Measurements from ENCODE around the gene TAF1B. TPM values are rescaled to one million over a fixed set of nuclear protein-coding genes. Genes with fewer than 3 reads are reported as not detected.

TAF1B gene
- total RNA-seq, 1 experiment from 2014 or later = 35.9 TPM

GRCh38 chr2:9937968-9938367 lies 94.7 kb downstream of the TAF1B start:
- no peak for DNase-seq (ENCODE audit: low read depth)

GRCh38 chr2:9939587-9940485 lies 96.6 kb downstream of the TAF1B start:
- no peak for DNase-seq (ENCODE audit: low read depth)

- DNase-seq (ENCODE audit: low read depth) = peak; percentile 73
These were observed 98.1 kb downstream of the TAF1B start for GRCh38 chr2:9941196-9941995.

- DNase-seq (ENCODE audit: low read depth) = no peak
These were observed 98.7 kb downstream of the TAF1B start for GRCh38 chr2:9941996-9942390.

- no peak for DNase-seq (ENCODE audit: low read depth)
These were observed 101.1 kb downstream of the TAF1B start for GRCh38 chr2:9944330-9944758.

GRCh38 chr2:9945596-9945995 lies 102.3 kb downstream of the TAF1B start:
- no peak for DNase-seq (ENCODE audit: low read depth)

GRCh38 chr2:9946076-9946475 lies 102.8 kb downstream of the TAF1B start:
- no peak for DNase-seq (ENCODE audit: low read depth)

GRCh38 chr2:9946818-9947217 lies 103.5 kb downstream of the TAF1B start:
- no peak for DNase-seq (ENCODE audit: low read depth)

- no peak for DNase-seq (ENCODE audit: low read depth)
These were observed 105.4 kb downstream of the TAF1B start for GRCh38 chr2:9948721-9949120.

GRCh38 chr2:9949239-9949991 lies 106.1 kb downstream of the TAF1B start:
- no peak for DNase-seq (ENCODE audit: low read depth)

GRCh38 chr2:9949992-9950520 lies 106.8 kb downstream of the TAF1B start:
- DNase-seq (ENCODE audit: low read depth) = no peak

GRCh38 chr2:9950521-9951271 lies 107.4 kb downstream of the TAF1B start:
- DNase-seq (ENCODE audit: low read depth) = no peak

- no peak for DNase-seq (ENCODE audit: low read depth)
These were observed 107.9 kb downstream of the TAF1B start for GRCh38 chr2:9951272-9951521.

- DNase-seq (ENCODE audit: low read depth) = peak; percentile 81
These were observed 108.4 kb downstream of the TAF1B start, which contains the start of gene GRHL1 for GRCh38 chr2:9951522-9952285. TSS of gene GRHL1 (plus strand) at chr2:9951693. CDS start at chr2:9951834, 141 bp downstream.

GRCh38 chr2:9952286-9952737 lies 109.0 kb downstream of the TAF1B start:
- no peak for DNase-seq (ENCODE audit: low read depth)

GRCh38 chr2:9952856-9953503 lies 109.7 kb downstream of the TAF1B start:
- no peak for DNase-seq (ENCODE audit: low read depth)

- no peak for DNase-seq (ENCODE audit: low read depth)
These were observed 110.9 kb downstream of the TAF1B start for GRCh38 chr2:9954136-9954535.

GRCh38 chr2:9958057-9958456 lies 114.8 kb downstream of the TAF1B start:
- no peak for DNase-seq (ENCODE audit: low read depth)

- no peak for DNase-seq (ENCODE audit: low read depth)
These were observed 116.0 kb downstream of the TAF1B start for GRCh38 chr2:9959262-9959661.
